Measurements from ENCODE around the gene DAAM2.

- TF ChIP-seq POLR2A (IDR thresholded peaks at IDR 0.05; ENCODE audit: low read length) (no peak), GATA1 (IDR thresholded peaks at IDR 0.05; ENCODE audit: low read depth, low read length) (no peak)
These were observed 134.5 kb downstream of the DAAM2 start for GRCh38 chr6:39926668-39927067.
